Astrocyte of the spinal cord (primary cell): ENCODE measurements around the gene UBLCP1.

Experiments
- DNase-seq: peaks from one replicate; pipeline ENCODE4 v3.0.0; 2011; ENCODE audit warnings: low read depth, low spot score
- H3K4me3 ChIP-seq: 2 replicates; pipeline ENCODE4 v1.5.1; 2011; ENCODE audit warnings: low read depth, mild to moderate bottlenecking, low read length, moderate library complexity
- CTCF ChIP-seq: IDR thresholded peaks from 2 replicates; pipeline ENCODE4 v1.5.1; 2012; ENCODE audit warnings: low read depth, mild to moderate bottlenecking, low read length, inconsistent platforms
- in situ Hi-C: cut with HindIII; loops from 2 replicates; pipeline ENCODE4 v1.10.0; 2017; ENCODE audit warnings: low sequenced_read_pairs

Gene UBLCP1

DNA sequence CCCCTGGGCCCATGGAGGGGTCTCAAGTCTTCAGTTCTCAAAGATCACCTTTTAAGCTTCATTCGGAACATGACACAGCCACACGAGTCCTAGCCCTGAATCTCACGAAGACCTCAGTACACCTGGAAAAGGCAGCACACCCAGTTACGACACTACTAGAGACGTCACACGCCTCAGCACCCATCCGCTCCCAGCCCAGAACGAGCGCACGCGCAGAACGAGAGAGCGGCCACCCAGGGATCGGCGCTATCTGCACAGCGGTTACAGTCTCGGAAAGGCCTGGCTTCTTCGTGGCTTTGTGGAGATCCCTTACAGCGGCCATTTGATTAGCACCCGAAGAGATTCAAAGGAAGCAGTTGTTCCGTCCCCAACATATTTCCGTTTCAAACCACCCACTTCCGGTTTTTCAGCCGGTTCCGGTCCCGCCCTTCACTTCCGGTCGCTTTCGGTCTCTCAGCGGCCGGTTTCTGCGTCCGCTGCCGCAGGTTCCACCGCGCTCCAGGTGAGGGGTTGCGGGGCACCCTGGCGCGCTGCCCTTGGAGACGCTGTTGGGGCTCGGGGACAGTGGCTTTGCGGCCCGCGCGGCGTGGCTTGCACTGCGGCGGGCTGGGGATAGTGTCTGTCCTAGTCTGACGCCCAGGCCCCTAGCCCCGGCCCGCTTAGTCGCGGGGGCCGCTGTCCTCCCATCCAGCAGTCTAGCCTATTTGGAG is at the start of gene UBLCP1:
Gene UBLCP1 (plus strand): TSS at position 432 of the 710 bp plus-strand sequence. CDS start 5,626 bp downstream, outside the sequence.
- peak; percentile 82 for DNase-seq
- TF ChIP-seq CTCF, result no peak
- in situ Hi-C loops, result no loop called here
- peak within 1 kb of the TSS; percentile 85 for H3K4me3 ChIP-seq

DNA sequence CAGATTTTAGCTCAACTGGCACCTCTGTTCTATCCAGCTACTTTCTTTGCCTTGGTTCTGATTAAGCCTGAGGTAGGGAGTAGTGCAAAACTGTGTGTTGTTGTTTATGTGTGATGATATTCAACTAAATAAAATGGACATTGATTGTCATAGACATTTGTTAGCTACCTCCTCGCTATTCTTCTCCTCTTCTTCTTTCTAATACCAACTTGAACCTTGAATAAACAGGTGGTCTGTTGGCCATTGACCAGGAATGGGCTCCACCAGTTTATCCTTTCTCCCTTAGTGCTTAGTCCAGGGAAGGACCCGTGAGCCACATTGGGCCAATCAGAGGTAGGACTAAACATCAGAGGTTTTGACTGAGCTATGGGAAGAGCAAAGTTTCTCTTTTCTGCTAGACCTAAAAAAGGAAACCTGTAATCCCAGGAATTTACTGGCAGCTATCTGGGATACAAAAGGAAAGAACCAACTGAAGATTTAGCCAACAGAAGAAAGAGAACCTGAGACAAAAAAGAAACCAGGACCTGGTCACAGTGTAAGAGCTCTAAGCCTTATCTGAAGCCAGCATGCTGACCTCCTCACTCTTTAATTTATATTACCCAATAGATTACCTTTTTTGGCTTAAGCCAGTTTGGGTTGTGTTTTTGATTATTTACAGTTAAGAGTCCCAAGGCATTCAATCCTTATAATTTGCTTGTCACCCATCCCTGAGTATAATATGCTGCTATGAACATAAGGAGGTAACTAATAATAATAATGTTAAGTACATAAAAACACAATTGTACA is 48.4 kb upstream of the UBLCP1 start:
- TF ChIP-seq CTCF, result no peak
- in situ Hi-C loops, result no loop called here
- no peak overlapping the region for H3K4me3 ChIP-seq
- no peak for DNase-seq

DNA sequence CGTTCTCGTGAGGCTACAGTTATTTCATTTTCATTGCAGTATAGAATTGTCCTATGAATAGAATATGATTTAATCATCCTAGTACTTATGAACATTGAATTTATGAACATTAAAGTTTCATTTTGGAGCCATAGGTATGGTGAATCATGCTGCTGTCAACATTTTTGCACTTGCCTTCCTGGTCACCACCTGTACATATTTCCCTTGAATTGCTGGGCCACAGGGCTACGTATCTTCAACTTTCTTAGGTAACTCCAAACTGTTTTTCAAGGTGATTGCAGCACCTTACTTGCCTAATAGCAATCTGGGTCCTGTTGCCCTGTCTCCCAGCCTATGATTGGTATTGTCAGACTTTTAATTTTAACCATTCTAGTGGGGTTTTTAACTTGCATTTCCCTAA is 47.2 kb upstream of the UBLCP1 start:
- DNase-seq, result no peak
- no peak for TF ChIP-seq CTCF
- in situ Hi-C loops, result no loop called here

DNA sequence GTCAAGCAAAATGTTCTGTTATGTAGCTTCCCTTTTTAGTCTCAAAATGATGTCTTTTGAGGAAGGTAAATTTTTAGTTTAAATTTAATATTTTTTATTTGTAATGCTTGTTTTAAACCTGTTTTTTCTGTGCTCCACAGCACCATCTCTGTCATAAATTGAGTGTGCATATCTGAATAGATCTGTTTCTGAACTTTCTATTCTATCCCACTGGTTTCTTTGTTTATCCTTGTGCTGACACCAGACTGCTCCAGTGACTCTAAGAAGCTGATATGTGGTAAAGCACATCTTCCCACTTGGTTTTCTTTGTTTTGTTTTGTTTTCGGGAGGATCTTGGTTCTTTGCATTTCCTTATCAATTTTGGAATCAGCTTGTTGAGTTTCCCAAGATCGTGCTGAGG is 46.6 kb upstream of the UBLCP1 start:
- in situ Hi-C loops, result no loop called here

More for the DNA sequence above, 47.2 kb upstream of the UBLCP1 start:
- H3K4me3 ChIP-seq, result no peak overlapping the region

DNA sequence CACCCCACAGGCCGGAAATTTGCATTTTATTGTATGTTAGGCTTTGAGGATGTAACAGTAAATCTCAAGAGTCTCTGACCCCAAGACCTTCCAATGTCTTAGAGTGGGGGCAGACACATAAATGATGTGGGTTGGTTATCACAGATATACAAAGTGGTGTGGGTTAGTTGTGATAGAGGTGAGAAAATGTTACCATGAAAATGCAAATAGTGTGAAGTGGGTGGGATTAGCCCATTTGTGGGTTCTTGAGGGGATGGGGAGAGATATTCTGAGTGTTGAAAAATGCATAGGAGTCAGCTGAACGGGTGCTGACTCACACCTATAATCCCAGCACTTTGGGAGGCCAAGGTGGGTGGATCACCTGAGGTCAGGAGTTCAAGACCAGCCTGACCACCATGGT is 45.9 kb upstream of the UBLCP1 start:
- no peak for TF ChIP-seq CTCF
- H3K4me3 ChIP-seq, result no peak overlapping the region
- DNase-seq, result no peak
- in situ Hi-C loops, result no loop called here

More for the DNA sequence above, 46.6 kb upstream of the UBLCP1 start:
- no peak for TF ChIP-seq CTCF
- H3K4me3 ChIP-seq, result no peak overlapping the region
- no peak for DNase-seq

DNA sequence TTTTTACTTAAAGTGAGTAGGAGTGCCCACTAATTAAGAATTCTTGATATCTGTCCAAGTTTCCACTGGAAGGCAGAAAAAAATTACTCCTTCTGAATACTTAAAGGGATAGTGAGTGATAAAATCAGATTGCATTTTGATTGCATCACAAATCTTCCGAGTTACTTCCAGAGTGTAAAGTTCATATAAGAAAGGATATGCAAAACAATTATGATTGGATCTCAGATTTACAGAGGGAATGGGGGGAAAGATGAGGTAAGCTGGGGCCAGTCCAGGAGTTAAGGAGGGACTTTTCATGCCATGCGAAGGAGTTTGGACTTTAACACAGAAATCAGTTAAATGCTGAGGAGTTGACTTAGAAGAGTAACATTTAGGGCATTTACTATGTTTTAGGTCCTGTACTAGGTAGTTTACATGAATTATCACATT is 44.5 kb upstream of the UBLCP1 start:
- in situ Hi-C loops, result no loop called here
- DNase-seq, result no peak
- no peak overlapping the region for H3K4me3 ChIP-seq
- no peak for TF ChIP-seq CTCF
